Astrocyte (in vitro differentiated cells and primary cell): ENCODE data around the gene ACOT7. TPM values are rescaled to one million over a fixed set of nuclear protein-coding genes. Genes with fewer than 3 reads are reported as not detected.

Source experiments
- DNase-seq: peaks from one replicate; pipeline ENCODE4 v3.0.0-alpha.2; 2010; ENCODE audit warnings: low read depth
- FAIRE-seq: peaks from 2 replicates; lab custom pipeline; 2011; peaks lifted over from hg19 to GRCh38; lab: Jason Lieb, UNC
- H2AFZ ChIP-seq: 2 replicates; pipeline ENCODE4 v1.6.0; 2012; ENCODE audit warnings: low read depth, low read length, inconsistent platforms
- H3K27ac ChIP-seq: 2 replicates; pipeline ENCODE4 v1.5.1; 2011; ENCODE audit warnings: low read depth, low read length, inconsistent platforms
- H3K27me3 ChIP-seq: 2 replicates; pipeline ENCODE4 v1.6.0; 2011; ENCODE audit warnings: low read length, inconsistent platforms; ENCODE audit not compliant: insufficient read depth
- H3K36me3 ChIP-seq: 2 replicates; pipeline ENCODE4 v1.5.1; 2011; ENCODE audit warnings: low read length, inconsistent platforms; ENCODE audit not compliant: insufficient read depth
- H3K4me1 ChIP-seq: 2 replicates; pipeline ENCODE4 v1.5.1; 2011; ENCODE audit warnings: low read length, inconsistent platforms; ENCODE audit not compliant: insufficient read depth
- H3K4me2 ChIP-seq: 2 replicates; pipeline ENCODE4 v1.6.0; 2012; ENCODE audit warnings: low read length, inconsistent platforms
- H3K4me3 ChIP-seq: 2 replicates; pipeline ENCODE4 v1.5.1; 2011; ENCODE audit warnings: low read depth, mild to moderate bottlenecking, low read length, inconsistent platforms; ENCODE audit not compliant: insufficient read depth
- H3K79me2 ChIP-seq: 2 replicates; pipeline ENCODE4 v1.6.0; 2012; ENCODE audit warnings: mild to moderate bottlenecking, low read length, inconsistent platforms; ENCODE audit not compliant: insufficient read depth
- H3K9ac ChIP-seq: 2 replicates; pipeline ENCODE4 v1.6.0; 2012; ENCODE audit warnings: mild to moderate bottlenecking, low read length, inconsistent platforms
- H3K9me3 ChIP-seq: 2 replicates; pipeline ENCODE4 v1.5.1; 2012; ENCODE audit warnings: low read depth, mild to moderate bottlenecking, low read length, inconsistent platforms; ENCODE audit not compliant: insufficient read depth
- H4K20me1 ChIP-seq: 2 replicates; pipeline ENCODE4 v1.6.0; 2012; ENCODE audit warnings: low read length, inconsistent platforms; ENCODE audit not compliant: insufficient read depth
- H3K27ac Mint-ChIP-seq: one replicate; pipeline ENCODE4 v1.8.0; 2021; ENCODE audit warnings: mild to moderate bottlenecking, mixed read lengths; ENCODE audit not compliant: unreplicated experiment
- H3K27me3 Mint-ChIP-seq: one replicate; pipeline ENCODE4 v1.8.0; 2021; ENCODE audit warnings: low read depth, mixed read lengths; ENCODE audit not compliant: unreplicated experiment
- H3K36me3 Mint-ChIP-seq: one replicate; pipeline ENCODE4 v1.8.0; 2021; ENCODE audit warnings: low read depth, mixed read lengths; ENCODE audit not compliant: unreplicated experiment
- H3K4me1 Mint-ChIP-seq: one replicate; pipeline ENCODE4 v1.8.0; 2021; ENCODE audit warnings: low read depth, mixed read lengths; ENCODE audit not compliant: unreplicated experiment
- H3K4me3 Mint-ChIP-seq: one replicate; pipeline ENCODE4 v1.8.0; 2021; ENCODE audit warnings: mild to moderate bottlenecking, moderate library complexity, mixed read lengths; ENCODE audit not compliant: unreplicated experiment
- H3K9me3 Mint-ChIP-seq: one replicate; pipeline ENCODE4 v1.8.0; 2021; ENCODE audit warnings: mild to moderate bottlenecking, mixed read lengths; ENCODE audit not compliant: unreplicated experiment
- CTCF ChIP-seq: IDR thresholded peaks from 2 replicates; pipeline ENCODE4 v1.5.1; 2011; ENCODE audit warnings: low read depth, mild to moderate bottlenecking, inconsistent platforms, low read length, moderate library complexity; ENCODE audit not compliant: insufficient read depth
- EZH2 ChIP-seq: IDR thresholded peaks from 2 replicates; pipeline ENCODE4 v1.6.1; 2012; ENCODE audit warnings: mild to moderate bottlenecking, low read length, inconsistent platforms; ENCODE audit not compliant: insufficient read depth
- total RNA-seq: library from RNA; stranded (reverse); gene quantifications from 2 replicates; pipeline ENCODE4 v1.2.1, GENCODE V29; 2021

The ACOT7 gene
- total RNA-seq, 1 donor from 2014 or later = 91.1 TPM

GRCh38 chr1:6358757-6359201 is 34.8 kb downstream of the ACOT7 start:
- H3K79me2 ChIP-seq = peaks cover 42% of the 10 kb centered on the region
- peak overlapping the region; percentile 63 for H3K9ac ChIP-seq
- no peaks in the 10 kb centered on the region for H3K27me3 ChIP-seq
- FAIRE-seq (no peak), DNase-seq (peak; percentile 68)
- H4K20me1 ChIP-seq = peaks cover 55% of the 10 kb centered on the region
- no peak overlapping the region for H3K4me3 Mint-ChIP-seq
- H3K36me3 Mint-ChIP-seq = peaks cover 2% of the 10 kb centered on the region
- no peak overlapping the region for H3K4me3 ChIP-seq
- H3K9me3 ChIP-seq = no peaks in the 10 kb centered on the region
- H3K36me3 ChIP-seq = no peaks in the 10 kb centered on the region
- H3K4me1 Mint-ChIP-seq = peaks cover 20% of the 10 kb centered on the region
- H3K27ac ChIP-seq = peak overlapping the region; percentile 48
- peaks cover 29% of the 10 kb centered on the region for H3K4me1 ChIP-seq
- H3K27me3 Mint-ChIP-seq = no peaks in the 10 kb centered on the region
- TF ChIP-seq EZH2 (no peak), CTCF (no peak)
- H3K9me3 Mint-ChIP-seq = no peaks in the 10 kb centered on the region
- H3K27ac Mint-ChIP-seq = no peak overlapping the region
- H3K4me2 ChIP-seq = peak overlapping the region; percentile 44
- no peak overlapping the region for H2AFZ ChIP-seq

- Histone ChIP-seq H4K20me1 (peaks cover 53% of the 10 kb centered on the region), H2AFZ (no peak overlapping the region), H3K27ac (no peak overlapping the region), H3K4me1 (peaks cover 30% of the 10 kb centered on the region), H3K79me2 (peaks cover 42% of the 10 kb centered on the region), H3K9ac (peak overlapping the region; percentile 25), H3K4me2 (no peak overlapping the region), H3K36me3 (no peaks in the 10 kb centered on the region), H3K9me3 (no peaks in the 10 kb centered on the region), H3K4me3 (no peak overlapping the region), H3K27me3 (no peaks in the 10 kb centered on the region)
- no peaks in the 10 kb centered on the region for H3K27me3 Mint-ChIP-seq
- peak; percentile 56 for DNase-seq
- peaks cover 2% of the 10 kb centered on the region for H3K36me3 Mint-ChIP-seq
- no peak overlapping the region for H3K4me3 Mint-ChIP-seq
- no peak for TF ChIP-seq EZH2
- H3K4me1 Mint-ChIP-seq = peaks cover 23% of the 10 kb centered on the region
- FAIRE-seq = no peak
- no peak overlapping the region for H3K27ac Mint-ChIP-seq
- no peaks in the 10 kb centered on the region for H3K9me3 Mint-ChIP-seq
These were observed 35.4 kb downstream of the ACOT7 start for GRCh38 chr1:6358144-6358624.

GRCh38 chr1:6357243-6357936 is 36.2 kb downstream of the ACOT7 start:
- H4K20me1 ChIP-seq = peaks cover 49% of the 10 kb centered on the region
- FAIRE-seq (no peak), DNase-seq (no peak)
- peaks cover 30% of the 10 kb centered on the region for H3K4me1 ChIP-seq
- peaks cover 42% of the 10 kb centered on the region for H3K79me2 ChIP-seq
- no peak overlapping the region for H3K27ac ChIP-seq
- peaks cover 2% of the 10 kb centered on the region for H3K36me3 Mint-ChIP-seq
- H2AFZ ChIP-seq = no peak overlapping the region
- TF ChIP-seq CTCF = no peak
- TF ChIP-seq EZH2 = no peak
- H3K9ac ChIP-seq = no peak overlapping the region
- H3K4me1 Mint-ChIP-seq = peaks cover 23% of the 10 kb centered on the region
- no peak overlapping the region for H3K4me2 ChIP-seq
- H3K4me3 ChIP-seq = no peak overlapping the region
- no peaks in the 10 kb centered on the region for H3K27me3 Mint-ChIP-seq
- no peaks in the 10 kb centered on the region for H3K36me3 ChIP-seq
- no peaks in the 10 kb centered on the region for H3K27me3 ChIP-seq
- H3K9me3 Mint-ChIP-seq = no peaks in the 10 kb centered on the region
- no peaks in the 10 kb centered on the region for H3K9me3 ChIP-seq
- no peak overlapping the region for H3K4me3 Mint-ChIP-seq
- H3K27ac Mint-ChIP-seq = no peak overlapping the region
